ENCODE results near the gene SCARB1.

SCARB1 gene

GRCh38 chr12:124841558-124841945, 22.1 kb downstream of the SCARB1 start:
- DNase-seq = no peak

GRCh38 chr12:124837958-124838803, 25.5 kb downstream of the SCARB1 start:
- peak; percentile 6 for DNase-seq

GRCh38 chr12:124837249-124837897, 26.3 kb downstream of the SCARB1 start:
- no peak for DNase-seq

- no peak for DNase-seq
Observed at GRCh38 chr12:124836759-124837158, 26.9 kb downstream of the SCARB1 start.

- no peak for DNase-seq
Observed at GRCh38 chr12:124835656-124836410, 27.8 kb downstream of the SCARB1 start.

GRCh38 chr12:124834822-124835221, 28.8 kb downstream of the SCARB1 start:
- DNase-seq = no peak

- DNase-seq = no peak
Observed at GRCh38 chr12:124833693-124834122, 30.0 kb downstream of the SCARB1 start.

GRCh38 chr12:124832856-124833255, 30.8 kb downstream of the SCARB1 start:
- no peak for DNase-seq

GRCh38 chr12:124831590-124831989, 32.1 kb downstream of the SCARB1 start:
- DNase-seq = no peak

- no peak for DNase-seq
Observed at GRCh38 chr12:124830306-124830705, 33.4 kb downstream of the SCARB1 start.

- no peak for DNase-seq
Observed at GRCh38 chr12:124829708-124830304, 33.9 kb downstream of the SCARB1 start.

GRCh38 chr12:124829008-124829707, 34.5 kb downstream of the SCARB1 start:
- DNase-seq = no peak

GRCh38 chr12:124828264-124829007, 35.2 kb downstream of the SCARB1 start:
- DNase-seq = no peak

- DNase-seq = no peak
Observed at GRCh38 chr12:124827588-124828184, 36.0 kb downstream of the SCARB1 start.

GRCh38 chr12:124824195-124824594, 39.5 kb downstream of the SCARB1 start:
- DNase-seq = no peak

GRCh38 chr12:124823272-124823970, 40.2 kb downstream of the SCARB1 start:
- DNase-seq = no peak

GRCh38 chr12:124822218-124822617, 41.4 kb downstream of the SCARB1 start:
- no peak for DNase-seq

GRCh38 chr12:124821252-124822200, 42.1 kb downstream of the SCARB1 start:
- no peak for DNase-seq

GRCh38 chr12:124820199-124820598, 43.5 kb downstream of the SCARB1 start:
- DNase-seq = no peak
